ENCODE measurements around the gene INSYN2B. TPM values are rescaled to one million over a fixed set of nuclear protein-coding genes. Genes with fewer than 3 reads are reported as not detected.

INSYN2B gene
- total RNA-seq, 2 experiments from 2014 or later, result not detected

DNA sequence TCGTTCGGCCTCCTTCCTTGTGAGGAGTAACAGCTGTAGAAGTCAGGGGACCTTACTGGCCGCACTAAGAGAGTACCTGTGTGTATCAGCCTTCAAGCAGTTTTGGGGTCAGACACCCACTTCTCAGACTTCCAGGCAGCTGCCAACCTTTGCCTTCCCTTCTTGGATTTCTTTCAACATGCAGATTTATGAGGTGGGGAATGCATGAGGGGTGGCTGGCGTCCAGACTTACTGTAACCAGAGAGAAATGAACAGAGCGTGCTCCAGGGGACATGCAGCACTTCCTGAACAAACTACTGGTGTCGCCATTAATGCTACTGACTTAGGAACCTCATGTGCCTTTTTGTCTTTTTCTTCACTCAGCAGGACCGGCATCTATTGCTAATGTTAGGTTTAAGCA is 46.7 kb downstream of the INSYN2B start:
- POLR2A ChIA-PET, result no interaction called here
- ATAC-seq (no peak), DNase-seq (no peak)
- H3K27ac Mint-ChIP-seq, result no peak overlapping the region
- TF ChIP-seq CTCF (IDR thresholded peaks at IDR 0.05), result no peak
- H3K27me3 Mint-ChIP-seq, result no peaks in the 10 kb centered on the region
- H3K4me1 Mint-ChIP-seq (ENCODE audit: low read depth), result peaks cover 30% of the 10 kb centered on the region
- CTCF ChIA-PET, result no interaction called here
- H3K9me3 Mint-ChIP-seq, result no peaks in the 10 kb centered on the region
- intact Hi-C loops (cut with micrococcal nuclease), result no loop called here
- H3K36me3 Mint-ChIP-seq (ENCODE audit: low read depth), result peaks cover 21% of the 10 kb centered on the region
- no peak overlapping the region for H3K4me3 Mint-ChIP-seq

GRCh38 chr5:169933127-169933526 is 47.2 kb downstream of the INSYN2B start:
- H3K36me3 Mint-ChIP-seq (ENCODE audit: low read depth), result peaks cover 20% of the 10 kb centered on the region
- no peak overlapping the region for H3K27ac Mint-ChIP-seq
- CTCF ChIA-PET, result no interaction called here

GRCh38 chr5:169923988-169924387 is 56.3 kb downstream of the INSYN2B start:
- no peak overlapping the region for H3K4me3 Mint-ChIP-seq
- ATAC-seq (no peak), DNase-seq (no peak)
- CTCF ChIA-PET, result interaction anchor here (0.7 kb wide), 1 partner anchor 56 kb away, joined by 3 read pairs; the partner anchor contains the start of gene INSYN2B
- peaks cover 20% of the 10 kb centered on the region for H3K36me3 Mint-ChIP-seq (ENCODE audit: low read depth)
- intact Hi-C loops (cut with micrococcal nuclease), result no loop called here
- H3K4me1 Mint-ChIP-seq (ENCODE audit: low read depth), result peaks cover 15% of the 10 kb centered on the region
- H3K27me3 Mint-ChIP-seq, result no peaks in the 10 kb centered on the region
- H3K27ac Mint-ChIP-seq, result peak overlapping the region; percentile 23
- TF ChIP-seq CTCF (IDR thresholded peaks at IDR 0.05), result no peak
- no peaks in the 10 kb centered on the region for H3K9me3 Mint-ChIP-seq
- POLR2A ChIA-PET, result no interaction called here

More at GRCh38 chr5:169933127-169933526, 47.2 kb downstream of the INSYN2B start:
- Mint-ChIP-seq H3K4me1 (ENCODE audit: low read depth) (peaks cover 32% of the 10 kb centered on the region), H3K27me3 (no peaks in the 10 kb centered on the region), H3K4me3 (no peak overlapping the region), H3K9me3 (no peaks in the 10 kb centered on the region)
- intact Hi-C loops (cut with micrococcal nuclease), result no loop called here
- no peak for TF ChIP-seq CTCF (IDR thresholded peaks at IDR 0.05)
- ATAC-seq (no peak), DNase-seq (no peak)
- POLR2A ChIA-PET, result no interaction called here

GRCh38 chr5:169922474-169922873 is 57.8 kb downstream of the INSYN2B start:
- no peak for ATAC-seq
- CTCF ChIA-PET, result interaction anchor here (0.8 kb wide), 1 partner anchor 17 kb away, joined by 3 read pairs; no protein-coding TSS in a partner anchor

DNA sequence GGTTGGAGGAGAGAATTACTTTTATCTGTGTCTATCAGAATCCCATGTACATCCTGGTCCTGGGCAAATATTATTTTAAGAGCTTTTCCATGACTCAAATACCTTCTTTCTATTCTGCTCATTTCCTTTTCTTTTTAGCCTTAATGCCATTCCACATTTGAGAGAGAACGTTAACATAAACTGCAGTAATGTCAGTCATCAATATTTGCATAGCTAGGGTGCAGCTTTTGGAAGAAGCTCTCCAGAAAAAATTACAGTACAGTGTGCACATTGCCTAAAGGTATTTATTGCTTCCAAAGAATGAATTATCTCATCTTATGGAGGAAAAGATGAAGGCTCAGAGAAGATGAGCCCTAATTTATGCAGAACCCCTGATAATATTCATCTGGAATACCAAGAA is 58.3 kb downstream of the INSYN2B start:
- no peak overlapping the region for H3K4me3 Mint-ChIP-seq
- H3K4me1 Mint-ChIP-seq (ENCODE audit: low read depth), result peaks cover 12% of the 10 kb centered on the region
- CTCF ChIA-PET, result no interaction called here
- peaks cover 16% of the 10 kb centered on the region for H3K36me3 Mint-ChIP-seq (ENCODE audit: low read depth)
- ATAC-seq, result no peak
- intact Hi-C loops (cut with micrococcal nuclease), result no loop called here
- H3K27me3 Mint-ChIP-seq, result no peaks in the 10 kb centered on the region
- H3K27ac Mint-ChIP-seq, result no peak overlapping the region
- POLR2A ChIA-PET, result no interaction called here
- TF ChIP-seq CTCF (IDR thresholded peaks at IDR 0.05), result no peak
- no peak for DNase-seq
- no peaks in the 10 kb centered on the region for H3K9me3 Mint-ChIP-seq

More at GRCh38 chr5:169922474-169922873, 57.8 kb downstream of the INSYN2B start:
- intact Hi-C loops (cut with micrococcal nuclease), result no loop called here
- no peak for TF ChIP-seq CTCF (IDR thresholded peaks at IDR 0.05)
- peaks cover 13% of the 10 kb centered on the region for H3K4me1 Mint-ChIP-seq (ENCODE audit: low read depth)
- no peak for DNase-seq
- no peak overlapping the region for H3K27ac Mint-ChIP-seq
- no peak overlapping the region for H3K4me3 Mint-ChIP-seq
- no peaks in the 10 kb centered on the region for H3K9me3 Mint-ChIP-seq
- POLR2A ChIA-PET, result no interaction called here
- H3K36me3 Mint-ChIP-seq (ENCODE audit: low read depth), result peaks cover 20% of the 10 kb centered on the region
- H3K27me3 Mint-ChIP-seq, result no peaks in the 10 kb centered on the region
